GM13977 (cell line): Measurements from ENCODE around the gene LDLRAD4.

ENCODE experiments used
- DNase-seq: peaks from one replicate; pipeline ENCODE4 v3.0.0; 2012; ENCODE audit warnings: low spot score
- CTCF ChIP-seq: IDR thresholded peaks from 2 replicates; pipeline ENCODE4 v1.5.1; 2012; ENCODE audit warnings: mild to moderate bottlenecking, control low read depth; ENCODE audit not compliant: insufficient read depth; ENCODE audit errors: extremely low read depth, missing control alignments
- in situ Hi-C: fragments of 300-500 bp; cut with MboI; formaldehyde crosslinking; loops from one replicate; pipeline ENCODE4 v1.12.0; 2022; ENCODE audit warnings: low sequenced_read_pairs, low pct_unique_long_range_greater_than_20kb, mixed read lengths, inconsistent platforms; ENCODE audit not compliant: unreplicated experiment

LDLRAD4 gene

DNA sequence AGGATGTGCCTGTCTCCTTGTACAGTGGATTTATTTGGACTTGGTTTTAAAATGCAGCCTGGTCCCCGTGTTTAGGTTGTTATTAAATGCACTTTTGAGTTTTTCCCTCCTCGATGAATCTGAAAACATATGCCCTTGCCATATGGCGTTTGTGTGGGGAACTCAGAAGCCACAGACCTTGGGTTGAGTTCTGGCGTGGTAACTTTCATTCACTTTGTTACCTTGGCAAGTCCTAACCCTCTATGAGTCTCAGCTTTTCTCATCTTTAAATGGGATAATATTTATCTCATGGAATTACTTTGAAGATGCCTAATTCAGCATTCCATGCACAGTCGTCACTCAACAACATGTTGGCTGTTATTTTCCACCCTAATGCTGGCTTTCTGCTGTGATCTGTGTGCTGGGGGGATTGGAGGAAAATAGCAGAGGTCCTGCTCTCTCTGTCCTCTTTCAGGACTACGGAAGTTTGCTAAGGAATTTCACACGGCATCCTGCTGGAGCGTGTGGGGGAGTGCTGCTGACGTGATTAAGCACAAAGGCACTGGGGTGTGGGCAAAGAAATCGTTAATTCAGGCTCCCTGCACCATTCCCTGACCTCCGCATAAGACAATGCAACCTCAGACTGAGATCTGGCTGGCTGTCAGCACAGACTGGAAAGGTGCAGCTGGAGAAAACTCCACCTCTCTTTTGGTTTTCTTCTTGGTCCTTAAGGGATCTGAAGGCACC is 61.7 kb downstream of the LDLRAD4 start:
- DNase-seq: no peak
- in situ Hi-C loops: no loop called here
- no peak for TF ChIP-seq CTCF

- in situ Hi-C loops: no loop called here
- no peak for TF ChIP-seq CTCF
- DNase-seq: no peak
These were observed 62.8 kb downstream of the LDLRAD4 start for GRCh38 chr18:13281406-13281805.

DNA sequence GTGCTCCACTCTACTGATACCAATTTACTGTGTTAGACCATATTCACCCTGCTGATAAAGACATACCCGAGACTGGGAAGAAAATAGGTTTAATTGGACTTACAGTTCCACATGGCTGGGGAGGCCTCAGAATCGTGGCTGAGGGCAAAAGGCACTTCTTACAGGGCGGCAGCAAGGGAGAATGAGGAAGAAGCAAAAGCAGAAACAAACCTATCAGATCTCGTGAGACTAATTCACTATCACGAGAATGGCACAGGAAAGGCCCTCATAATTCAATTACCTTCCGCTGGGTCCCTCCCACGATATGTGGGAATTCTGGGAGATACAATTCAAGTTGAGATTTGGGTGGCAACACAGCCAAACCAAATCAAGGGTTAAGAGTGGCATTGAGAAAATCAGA is 65.2 kb downstream of the LDLRAD4 start:
- DNase-seq: no peak
- TF ChIP-seq CTCF: no peak
- in situ Hi-C loops: no loop called here

GRCh38 chr18:13284330-13285027 is 65.9 kb downstream of the LDLRAD4 start:
- in situ Hi-C loops: no loop called here
- DNase-seq: no peak
- TF ChIP-seq CTCF: no peak

- no peak for TF ChIP-seq CTCF
- no peak for DNase-seq
- in situ Hi-C loops: no loop called here
These were observed 67.3 kb downstream of the LDLRAD4 start for GRCh38 chr18:13285874-13286273.

GRCh38 chr18:13286456-13287125 is 68.0 kb downstream of the LDLRAD4 start:
- TF ChIP-seq CTCF: no peak
- in situ Hi-C loops: no loop called here
- no peak for DNase-seq
